ENCODE measurements around the gene LINS1.

The LINS1 gene

DNA sequence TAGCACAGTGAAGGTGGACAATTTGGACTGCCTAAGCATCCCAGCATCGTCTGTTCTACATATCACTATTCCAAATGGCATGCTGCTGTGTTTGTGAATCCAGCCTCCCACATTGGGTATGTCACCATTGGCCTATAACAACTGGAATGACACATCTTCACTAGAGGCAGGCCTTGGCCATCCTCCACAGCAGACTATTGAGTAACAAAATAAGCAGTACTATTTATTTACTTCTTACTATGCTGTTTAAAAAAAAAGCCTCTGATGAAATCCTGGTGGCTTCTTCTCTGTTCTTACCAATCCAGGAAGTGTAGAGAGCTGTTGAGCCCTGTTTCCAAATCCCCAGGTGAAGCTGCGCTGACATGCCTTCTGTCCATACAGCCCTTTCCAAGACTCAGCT is 42.7 kb downstream of the LINS1 start:
- no peak for DNase-seq (ENCODE audit: low read depth)

DNA sequence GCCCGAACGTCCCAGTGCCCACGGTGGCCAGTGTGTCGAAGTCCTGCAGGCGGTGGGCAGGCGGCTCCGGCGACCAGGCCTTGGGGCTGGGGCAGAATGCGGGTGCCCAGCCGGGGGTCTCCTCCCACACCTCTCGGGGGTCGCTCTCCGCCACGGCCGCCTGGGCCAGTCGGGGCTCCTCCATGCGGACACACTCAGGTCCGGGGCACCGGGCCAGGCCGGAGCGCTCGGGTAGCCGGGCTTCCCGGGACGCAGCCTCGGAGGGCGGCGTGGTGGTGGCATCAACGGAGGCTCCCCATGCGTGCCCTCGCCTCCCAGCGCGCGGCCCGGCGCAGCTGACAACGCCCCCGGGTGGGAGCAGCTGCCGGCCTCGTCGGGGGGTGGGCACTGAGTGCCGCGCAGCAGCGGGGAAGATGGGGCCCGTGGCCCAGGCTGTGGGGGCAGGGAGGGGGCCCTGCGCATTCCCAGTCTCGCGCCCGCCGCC is 43.2 kb downstream of the LINS1 start:
- DNase-seq (ENCODE audit: low read depth), result no peak

DNA sequence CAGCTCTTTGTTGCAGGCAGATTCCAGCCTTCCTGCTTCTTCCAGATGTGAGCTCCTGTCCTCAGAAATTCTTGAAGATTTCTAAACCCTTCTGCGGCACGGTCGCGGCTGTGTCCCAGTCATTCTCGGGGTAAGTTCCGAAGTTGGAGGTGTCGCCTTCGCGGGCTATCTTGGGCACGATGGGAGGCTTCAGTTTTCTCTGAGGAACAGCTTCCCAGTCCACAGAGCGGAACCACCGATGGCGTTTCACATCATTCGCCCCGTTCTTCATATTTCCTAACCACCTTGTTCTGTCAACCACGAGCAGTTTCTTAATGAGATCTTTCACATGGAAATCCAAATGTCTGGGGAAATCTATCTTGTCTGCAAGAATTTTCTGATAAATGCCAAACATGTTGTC is 48.5 kb downstream of the LINS1 start:
- DNase-seq (ENCODE audit: low read depth), result no peak

DNA sequence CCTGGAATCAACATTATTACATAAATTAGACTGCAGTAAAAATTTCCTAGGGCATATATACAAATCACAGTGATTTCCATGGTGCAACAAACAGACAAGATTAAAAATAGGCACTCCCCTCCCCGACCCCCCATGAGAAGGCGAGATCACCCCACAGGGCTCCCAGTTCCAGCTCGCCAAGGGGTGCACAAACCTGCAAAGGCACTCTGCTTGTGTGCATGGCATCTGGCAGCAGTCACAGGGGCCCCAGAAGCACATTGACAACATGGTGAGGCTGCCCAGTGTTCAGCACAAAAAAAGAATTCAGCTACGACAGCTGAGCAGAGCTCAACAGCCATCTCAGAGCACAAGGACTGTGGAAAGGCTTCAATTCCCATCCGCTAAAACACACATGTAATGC is 54.0 kb downstream of the LINS1 start:
- DNase-seq (ENCODE audit: low read depth), result no peak

DNA sequence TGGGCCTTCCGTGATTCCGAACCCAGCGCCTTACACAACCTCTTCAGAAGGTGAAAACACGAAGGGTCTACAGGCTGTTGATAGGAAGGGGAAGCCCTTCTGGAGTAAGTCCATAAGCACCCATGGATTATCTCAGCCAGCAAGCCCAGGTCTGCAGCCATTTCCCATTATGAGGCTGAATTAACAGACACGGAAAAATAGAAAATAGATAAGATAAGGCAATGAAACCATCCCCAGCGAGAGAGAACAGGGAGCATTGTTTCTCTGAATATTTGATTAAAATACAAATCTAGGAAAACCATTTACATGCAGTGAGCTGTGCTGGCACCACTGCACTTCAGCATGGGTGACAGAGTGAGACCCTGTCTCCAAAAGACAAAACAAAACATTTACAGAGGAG is 57.0 kb downstream of the LINS1 start:
- no peak for DNase-seq (ENCODE audit: low read depth)

DNA sequence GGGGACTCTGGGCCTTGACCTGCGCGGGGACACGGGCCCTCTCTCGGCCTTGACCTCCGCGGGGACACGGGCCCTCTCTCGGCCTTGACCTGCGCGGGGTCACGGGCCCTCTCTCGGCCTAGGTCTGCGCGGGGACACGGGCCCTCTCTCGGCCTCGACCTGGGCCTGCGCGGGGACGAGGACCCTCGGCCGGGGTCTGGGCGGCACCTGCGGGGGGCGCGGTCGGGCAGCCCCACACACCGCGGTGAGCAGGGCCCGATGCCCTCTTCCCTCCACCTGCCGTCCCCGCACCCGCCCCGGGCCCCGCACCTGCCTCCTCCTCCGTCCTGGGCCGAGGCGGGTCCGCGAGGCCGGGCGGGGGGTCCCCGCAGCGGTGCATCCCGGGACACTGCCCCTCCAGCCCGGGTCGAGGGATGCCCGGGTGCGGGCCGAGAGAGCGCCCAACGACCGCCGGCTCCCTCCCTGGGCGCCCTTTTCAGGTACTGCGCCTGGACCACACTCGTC is 57.6 kb downstream of the LINS1 start:
- no peak for DNase-seq (ENCODE audit: low read depth)

DNA sequence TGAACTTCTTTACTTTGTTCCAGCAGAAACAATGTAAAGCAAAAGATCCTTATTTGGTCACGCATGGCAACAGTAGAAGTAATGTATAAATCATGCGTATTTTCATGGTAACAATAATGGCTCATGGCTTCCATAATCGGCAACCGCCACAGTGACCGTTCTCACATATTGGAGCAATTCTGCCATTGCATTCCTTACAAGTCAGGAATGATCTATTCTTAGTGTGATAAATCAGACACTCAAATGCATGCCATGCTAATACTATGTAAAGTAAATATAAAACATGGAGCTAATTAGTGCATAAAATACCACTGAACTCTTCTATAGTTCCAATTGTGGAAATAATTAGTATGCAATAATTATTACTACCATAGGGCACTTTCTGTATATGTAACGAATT is 59.7 kb downstream of the LINS1 start:
- DNase-seq (ENCODE audit: low read depth), result no peak

DNA sequence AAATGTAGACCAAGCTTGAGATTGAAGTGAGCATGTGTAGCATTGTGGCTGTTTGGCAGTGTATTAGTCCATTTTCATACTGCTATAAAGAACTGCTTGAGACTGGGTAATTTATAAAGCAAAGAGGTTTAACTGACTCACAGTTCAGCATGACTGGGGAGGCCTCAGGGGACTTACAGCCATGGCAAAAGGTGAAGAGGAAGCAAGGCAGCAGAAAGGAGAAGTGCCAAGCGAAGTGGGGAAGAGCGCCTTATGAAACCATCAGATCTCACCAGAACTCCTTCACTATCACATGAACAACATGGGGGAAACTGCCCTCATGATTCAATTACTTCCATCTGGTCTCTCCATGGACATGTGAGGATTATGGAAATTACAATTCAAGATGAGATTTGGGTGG is 64.7 kb downstream of the LINS1 start:
- DNase-seq (ENCODE audit: low read depth), result no peak

DNA sequence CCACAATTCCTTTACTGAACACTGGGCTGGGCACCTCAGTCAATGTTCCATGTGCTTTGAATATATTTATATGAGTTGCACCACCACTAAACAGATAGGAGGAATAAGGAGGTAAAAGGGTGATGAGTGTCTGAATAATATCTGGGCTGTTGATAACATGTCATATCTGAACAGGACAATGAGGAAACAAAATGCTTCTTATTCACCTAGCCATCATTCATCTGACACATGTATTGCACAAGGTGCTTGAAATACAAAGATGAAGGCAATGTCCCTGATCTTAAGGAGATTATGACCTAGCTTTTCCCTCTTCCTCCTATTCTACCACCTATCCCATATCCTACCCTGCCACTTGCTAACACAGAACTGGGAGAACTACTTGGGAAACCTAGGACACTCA is 65.3 kb downstream of the LINS1 start:
- no peak for DNase-seq (ENCODE audit: low read depth)

DNA sequence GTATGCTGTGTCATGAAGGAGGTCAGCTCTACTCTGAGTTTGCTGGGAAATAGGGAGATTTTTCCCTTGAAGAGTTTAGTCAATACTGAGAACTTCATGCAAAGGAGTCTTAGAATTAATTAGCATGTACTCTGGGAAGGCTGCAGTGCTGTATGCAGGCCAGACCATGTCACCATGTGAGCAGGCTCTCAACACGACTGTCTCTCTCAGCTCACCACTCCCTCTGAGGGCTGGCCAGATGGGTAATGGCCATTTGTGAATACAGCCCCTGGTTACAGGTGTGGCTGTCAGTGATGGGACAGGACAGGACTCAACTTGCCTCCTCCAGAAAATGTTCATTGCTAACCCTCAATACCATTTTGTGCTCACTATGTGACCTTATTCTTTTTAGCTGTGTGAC is 68.1 kb downstream of the LINS1 start:
- no peak for DNase-seq (ENCODE audit: low read depth)

DNA sequence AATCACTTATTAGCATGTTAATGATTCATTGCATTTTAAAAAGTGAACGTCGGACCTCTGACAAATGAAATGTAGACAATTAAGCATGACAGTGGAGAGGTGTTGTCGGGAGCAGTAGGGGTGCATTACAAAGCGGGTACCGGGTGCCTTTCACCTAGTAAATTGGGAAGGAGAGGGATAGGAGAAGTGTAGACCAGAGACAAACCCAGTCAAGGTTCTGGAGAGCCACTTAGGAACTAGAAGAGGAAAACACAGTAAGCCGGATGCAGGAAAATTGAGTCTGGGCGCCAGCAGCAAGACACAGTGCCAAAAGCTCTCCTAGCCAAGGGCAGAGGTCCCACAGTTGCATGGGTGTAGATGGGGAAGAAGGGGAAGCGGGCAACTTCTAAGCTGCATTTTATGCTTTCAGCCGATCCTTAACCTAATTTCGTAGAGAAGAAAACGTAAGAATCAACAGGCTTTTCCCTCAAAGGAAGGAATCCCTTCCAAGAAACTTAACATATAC is 70.1 kb downstream of the LINS1 start:
- DNase-seq (ENCODE audit: low read depth), result no peak

DNA sequence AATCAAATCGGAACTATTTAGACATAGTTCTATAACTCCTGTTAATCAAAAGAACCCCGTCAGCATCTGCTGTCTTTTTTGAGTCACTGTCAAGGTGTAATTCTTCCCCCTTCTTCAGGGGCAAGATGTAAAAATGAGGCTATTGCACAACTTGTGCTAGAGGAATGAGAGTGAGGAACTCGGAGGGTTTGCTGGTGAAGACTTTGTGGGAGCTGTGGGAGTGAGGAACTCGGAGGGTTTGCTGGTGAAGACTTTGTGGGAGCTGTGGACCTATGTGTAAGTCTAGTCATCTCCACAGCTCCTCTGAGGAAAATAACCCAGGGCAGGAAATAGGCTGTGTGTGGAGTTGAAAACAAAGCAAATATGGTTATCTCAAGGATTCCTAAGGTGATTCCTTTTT is 70.8 kb downstream of the LINS1 start:
- no peak for DNase-seq (ENCODE audit: low read depth)

DNA sequence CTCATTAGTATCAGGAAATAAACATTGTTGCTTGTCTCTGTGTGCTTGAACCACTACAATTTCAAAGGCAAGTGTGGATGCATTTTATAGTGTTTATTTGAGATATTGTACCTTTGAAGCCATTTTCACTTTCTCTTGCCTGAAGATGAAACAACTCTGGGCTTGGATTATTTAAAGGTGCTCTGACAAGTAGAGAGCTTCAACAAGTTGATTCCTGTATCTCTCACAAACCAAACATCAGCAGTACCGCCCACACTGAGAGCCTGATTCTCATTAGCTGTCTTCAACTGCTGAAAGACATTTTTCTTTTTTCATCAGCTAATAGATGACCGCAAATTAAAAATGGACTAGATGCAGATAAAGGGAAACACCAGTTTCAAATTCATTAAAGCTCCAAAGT is 72.4 kb downstream of the LINS1 start:
- no peak for DNase-seq (ENCODE audit: low read depth)

DNA sequence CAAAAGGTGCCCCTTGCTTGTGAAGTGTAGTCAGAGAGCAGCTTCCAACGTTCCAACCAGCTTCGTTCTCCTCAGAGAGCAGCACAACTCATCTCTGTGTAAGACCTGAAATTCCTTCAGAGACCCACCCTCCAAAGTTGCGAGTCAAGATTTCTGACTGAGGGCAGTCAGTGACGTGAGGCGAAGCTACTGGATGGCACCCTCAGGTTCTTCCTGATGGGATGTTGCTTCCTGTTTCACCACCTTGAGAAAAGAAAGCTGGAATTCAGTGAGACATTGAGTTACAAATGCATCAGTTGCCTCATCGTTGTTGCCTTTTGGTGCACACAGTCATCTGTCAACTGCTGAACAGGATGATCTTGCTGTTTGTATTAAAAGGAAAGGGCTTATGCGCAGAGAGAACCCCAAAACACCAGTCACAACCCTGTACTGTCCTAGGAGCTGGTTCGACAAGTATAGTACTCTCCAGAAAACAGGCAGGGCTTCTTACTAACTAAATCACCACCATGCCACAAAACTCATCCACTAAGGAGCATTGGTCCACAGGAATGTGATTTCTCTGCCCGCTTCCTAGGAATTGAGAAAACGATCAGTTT is 73.1 kb downstream of the LINS1 start, which contains the start of gene CERS3:
TSS of gene CERS3 (minus strand) at position 118 of the 596 bp plus-strand sequence. CDS start 27,101 bp downstream, outside the sequence.
- no peak for DNase-seq (ENCODE audit: low read depth)

DNA sequence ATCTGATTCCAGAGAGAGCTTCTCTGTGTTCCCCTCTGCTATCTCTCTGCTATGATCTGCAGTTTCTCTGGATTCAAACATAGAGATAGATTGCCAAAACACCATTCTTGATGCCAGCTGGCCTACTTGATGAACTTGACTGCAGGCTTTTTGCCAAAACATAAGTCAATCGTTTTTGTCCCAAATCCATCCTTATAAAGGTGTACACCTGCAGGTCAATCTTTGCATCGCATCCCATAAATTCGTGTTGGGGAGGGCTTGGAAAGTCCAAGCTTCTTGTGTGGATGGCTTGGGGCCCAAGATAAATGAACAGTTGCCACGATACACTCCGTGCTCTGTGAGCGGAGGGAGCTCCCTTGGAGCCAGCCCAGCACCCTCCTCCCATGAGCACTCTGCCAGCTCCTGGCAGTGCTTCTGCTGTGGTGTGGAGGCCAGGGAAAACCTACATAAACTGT is 75.9 kb downstream of the LINS1 start:
- no peak for DNase-seq (ENCODE audit: low read depth)

DNA sequence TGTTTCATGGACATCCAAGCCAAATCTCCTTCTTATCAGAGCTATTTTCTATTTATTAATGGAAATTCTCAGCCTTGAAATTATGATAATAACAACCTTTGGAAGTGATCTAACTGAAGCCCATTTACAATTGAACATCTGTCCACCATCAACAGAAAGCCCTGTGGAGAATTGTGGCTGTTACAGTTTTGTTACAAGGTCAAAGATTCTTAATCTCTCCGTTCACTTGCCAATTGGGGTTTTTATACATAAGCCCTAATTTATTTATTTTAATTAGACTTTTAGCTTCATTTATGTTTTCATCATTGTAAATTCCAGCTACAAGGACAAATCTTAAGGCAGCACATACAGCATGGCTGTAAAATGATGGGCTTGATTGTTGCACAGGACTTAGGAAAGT is 76.5 kb downstream of the LINS1 start:
- DNase-seq (ENCODE audit: low read depth), result no peak

DNA sequence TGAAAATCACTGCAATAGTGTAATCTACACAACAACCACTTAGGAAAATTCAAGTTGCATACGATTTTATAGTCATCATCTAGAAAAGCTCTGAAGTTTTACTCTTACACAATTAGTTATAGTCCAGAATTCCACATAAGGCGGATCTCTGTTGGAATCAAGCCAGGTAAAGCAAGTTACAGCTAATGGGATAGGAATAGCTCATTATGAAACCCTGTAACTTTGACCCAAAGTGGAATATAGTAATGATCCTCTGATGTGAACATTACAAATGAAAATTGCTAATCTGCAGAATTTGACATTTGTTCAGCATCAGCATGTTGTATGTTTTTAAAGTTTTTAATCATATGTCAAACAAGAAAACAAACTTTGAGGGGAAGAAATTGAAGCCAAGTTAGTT is 77.7 kb downstream of the LINS1 start:
- no peak for DNase-seq (ENCODE audit: low read depth)

DNA sequence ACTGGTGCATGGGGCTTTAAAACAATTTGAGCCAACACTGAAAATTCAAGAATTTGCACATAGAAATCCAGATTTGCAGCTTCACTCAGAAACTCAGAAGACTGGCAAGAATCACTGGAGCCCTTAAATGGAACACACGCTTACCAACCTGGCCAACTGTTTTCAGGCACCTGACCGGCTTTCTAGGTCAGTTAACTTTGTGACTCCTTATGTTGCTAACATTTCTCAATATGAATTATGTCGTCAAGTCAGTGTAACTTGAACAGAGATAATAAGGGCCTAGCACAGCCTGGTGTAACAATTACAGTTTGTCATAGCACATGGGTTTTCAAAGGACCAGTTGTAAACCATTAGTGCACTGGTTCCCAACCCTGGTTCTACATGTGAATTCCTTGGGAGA is 80.1 kb downstream of the LINS1 start:
- no peak for DNase-seq (ENCODE audit: low read depth)

DNA sequence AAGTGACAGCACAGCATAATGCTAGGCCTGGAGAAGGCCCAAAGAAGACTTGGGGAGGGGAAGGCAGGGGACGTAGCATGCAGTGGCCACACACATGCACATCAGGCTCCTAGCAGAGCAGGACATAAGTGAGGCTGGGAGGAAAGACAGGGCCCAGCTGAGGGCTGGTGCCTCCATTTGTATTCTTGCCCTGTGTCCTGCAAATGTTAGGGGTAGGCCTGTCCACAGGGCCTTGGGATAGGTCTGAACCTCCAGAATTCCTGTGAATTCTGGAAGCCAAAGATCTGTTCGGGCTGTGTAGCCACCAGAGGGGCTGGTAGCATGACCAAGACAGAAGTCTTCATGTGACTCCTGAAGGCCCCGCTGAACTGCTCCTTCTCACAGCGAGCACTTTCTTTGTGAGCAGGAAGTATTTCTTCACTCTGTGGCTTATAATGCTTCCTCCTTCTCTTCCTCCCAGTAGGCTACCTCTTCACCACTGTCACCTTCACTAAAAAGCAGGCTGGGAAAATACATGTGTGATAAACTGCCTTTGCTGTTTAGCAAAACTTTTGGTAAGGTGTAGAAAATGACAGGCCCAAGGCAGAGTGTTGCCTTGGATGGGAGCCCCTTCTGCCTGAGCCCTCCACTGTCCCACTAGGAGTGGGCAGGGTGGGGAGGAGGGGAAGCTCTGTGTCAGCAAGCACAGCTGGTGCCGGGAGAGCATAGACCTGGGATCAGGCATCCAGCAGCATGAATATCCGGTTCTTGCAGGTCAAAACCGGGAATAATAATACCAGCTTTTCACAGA is 81.7 kb downstream of the LINS1 start:
- DNase-seq (ENCODE audit: low read depth), result no peak

DNA sequence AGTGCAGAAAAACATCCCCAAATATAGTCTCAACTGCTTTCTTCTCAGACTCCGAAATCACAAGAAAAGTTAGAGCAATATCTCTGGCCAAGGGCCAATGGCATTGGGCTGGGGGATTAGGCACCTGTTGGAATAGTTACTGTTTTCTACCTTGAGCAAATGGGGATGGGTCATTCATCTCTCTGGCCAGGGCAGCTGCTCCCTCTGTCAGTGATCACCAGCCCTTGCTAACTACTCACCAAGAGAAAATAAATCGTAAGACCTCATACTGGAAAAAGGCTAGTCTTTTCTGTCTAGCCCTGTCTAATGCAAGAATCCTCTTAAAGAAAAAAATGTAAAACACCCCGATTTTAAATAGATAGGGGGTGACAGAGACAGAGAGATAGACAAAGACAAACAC is 84.1 kb downstream of the LINS1 start:
- no peak for DNase-seq (ENCODE audit: low read depth)
